Measurements from ENCODE around the gene MGAT4A.

- no peak for TF ChIP-seq POLR2AphosphoS5 (IDR thresholded peaks at IDR 0.05)
- TF ChIP-seq CTCF (IDR thresholded peaks at IDR 0.05), result no peak
These were observed 79.9 kb downstream of the MGAT4A start for GRCh38 chr2:98650998-98651397.

Data from sigmoid colon (tissue), 4 donors.